Right atrium auricular region (tissue), 2 donors: ENCODE data around the gene S100A10. TPM values are rescaled to one million over a fixed set of nuclear protein-coding genes. Genes with fewer than 3 reads are reported as not detected.

Source experiments
- DNase-seq: peaks from one replicate; pipeline ENCODE4 v3.0.0-alpha.2; 2019; ENCODE audit warnings: low spot score
- H3K27ac ChIP-seq, 2 donors: fragments of 200-600 bp; sonication (generic); 1 replicate in 1 of 2; 2 replicates in 1 of 2; pipeline ENCODE4 v1.5.1; 2016 to 2019
- H3K27me3 ChIP-seq, 2 donors: fragments of 200-600 bp; sonication (generic); one replicate each; pipeline versions ENCODE4 v1.5.1 to v1.6.0; 2017 to 2019
- H3K36me3 ChIP-seq: fragments of 200-600 bp; sonication (generic); one replicate; pipeline ENCODE4 v1.5.1; 2016
- H3K4me1 ChIP-seq, 2 donors: fragments of 200-600 bp; sonication (generic); one replicate each; pipeline versions ENCODE4 v1.5.1 to v1.6.0; 2017 to 2019
- H3K4me3 ChIP-seq, 2 donors: fragments of 200-600 bp; sonication (generic); 1 replicate in 1 of 2; 2 replicates in 1 of 2; pipeline ENCODE4 v1.5.1; 2017 to 2019; ENCODE audit warnings: mild to moderate bottlenecking in 1 of 2, moderate library complexity in 1 of 2
- H3K9me3 ChIP-seq, 2 donors: fragments of 200-600 bp; sonication (generic); one replicate each; pipeline ENCODE4 v1.5.1; 2019
- total RNA-seq, 2 donors: library from RNA; depleted of rRNA; stranded (reverse); fragments of >200 nt; gene quantifications; one replicate each; pipeline ENCODE4 v1.1.0, GENCODE V29; 2016
- TF ChIP-seq, protein P1 (sequence below), 2 donors: fragments of 200-600 bp; sonication (generic); IDR thresholded peaks; one replicate each; pipeline ENCODE4 v1.5.1; 2019; ENCODE audit warnings: antibody characterized with exemption in 2 of 2

S100A10 gene
- total RNA-seq, 2 donors from 2014 or later: 75.2 to 116 TPM

DNA sequence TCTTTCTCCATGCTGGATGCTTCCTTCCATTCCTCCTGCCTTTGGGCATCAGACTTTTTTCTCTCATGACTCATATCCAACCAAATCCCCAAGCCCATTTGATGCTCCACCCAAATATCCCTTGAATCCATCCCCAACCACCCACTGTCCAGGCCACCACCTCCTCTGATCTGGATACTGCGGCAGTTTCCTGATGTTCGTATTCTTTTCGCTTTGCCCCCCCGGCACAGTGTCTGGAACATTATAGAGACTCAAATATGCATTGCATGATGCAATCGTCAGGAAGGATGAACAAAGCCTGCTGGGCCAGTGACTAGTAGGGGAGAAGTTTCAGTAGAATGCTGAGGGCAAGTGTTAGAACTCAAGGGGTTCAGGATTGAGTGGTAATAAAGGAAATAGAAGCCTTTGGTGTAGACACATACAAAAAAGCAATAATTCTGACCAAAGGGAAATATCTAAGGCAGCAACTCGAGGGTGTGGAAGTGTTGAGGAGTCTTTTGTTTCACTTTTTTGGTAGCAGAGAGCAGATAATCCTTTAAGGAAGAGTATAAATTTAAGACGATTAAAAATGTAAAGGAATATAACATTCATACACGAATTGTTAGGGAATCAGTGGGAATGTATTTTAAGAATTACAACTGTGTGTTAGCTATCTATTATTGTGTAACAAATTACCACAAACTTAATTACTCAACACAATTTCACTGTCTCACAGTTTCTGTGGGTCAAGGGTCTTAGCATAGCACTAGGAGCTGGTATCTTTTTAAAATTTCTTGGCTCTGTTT is 35.7 kb upstream of the S100A10 start:
- H3K27ac ChIP-seq: no peak overlapping the region

DNA sequence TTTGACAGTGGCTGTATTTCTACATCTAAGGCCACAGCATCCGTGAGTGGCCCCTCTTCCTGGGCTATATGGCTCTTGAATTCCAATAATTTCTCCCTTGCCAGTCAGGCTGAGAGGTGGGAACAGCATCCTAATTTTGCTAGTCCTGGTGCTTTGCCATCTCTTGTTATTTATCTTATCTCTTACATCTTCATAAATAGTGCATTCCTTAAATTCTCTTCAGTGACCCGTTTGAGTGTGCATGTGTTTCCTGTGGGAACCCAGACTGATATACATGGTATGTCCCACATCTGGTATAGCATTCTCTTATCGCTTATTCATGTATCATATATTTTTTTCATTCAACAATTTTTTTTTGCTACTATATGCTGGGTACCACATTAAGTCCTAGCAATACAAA is 33.2 kb upstream of the S100A10 start:
- no peaks in the 10 kb centered on the region for H3K9me3 ChIP-seq
- TF ChIP-seq, protein P1, sequence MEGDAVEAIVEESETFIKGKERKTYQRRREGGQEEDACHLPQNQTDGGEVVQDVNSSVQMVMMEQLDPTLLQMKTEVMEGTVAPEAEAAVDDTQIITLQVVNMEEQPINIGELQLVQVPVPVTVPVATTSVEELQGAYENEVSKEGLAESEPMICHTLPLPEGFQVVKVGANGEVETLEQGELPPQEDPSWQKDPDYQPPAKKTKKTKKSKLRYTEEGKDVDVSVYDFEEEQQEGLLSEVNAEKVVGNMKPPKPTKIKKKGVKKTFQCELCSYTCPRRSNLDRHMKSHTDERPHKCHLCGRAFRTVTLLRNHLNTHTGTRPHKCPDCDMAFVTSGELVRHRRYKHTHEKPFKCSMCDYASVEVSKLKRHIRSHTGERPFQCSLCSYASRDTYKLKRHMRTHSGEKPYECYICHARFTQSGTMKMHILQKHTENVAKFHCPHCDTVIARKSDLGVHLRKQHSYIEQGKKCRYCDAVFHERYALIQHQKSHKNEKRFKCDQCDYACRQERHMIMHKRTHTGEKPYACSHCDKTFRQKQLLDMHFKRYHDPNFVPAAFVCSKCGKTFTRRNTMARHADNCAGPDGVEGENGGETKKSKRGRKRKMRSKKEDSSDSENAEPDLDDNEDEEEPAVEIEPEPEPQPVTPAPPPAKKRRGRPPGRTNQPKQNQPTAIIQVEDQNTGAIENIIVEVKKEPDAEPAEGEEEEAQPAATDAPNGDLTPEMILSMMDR (IDR thresholded peaks at IDR 0.05): no peak
- no peak overlapping the region for H3K4me3 ChIP-seq
- no peaks in the 10 kb centered on the region for H3K4me1 ChIP-seq
- H3K27me3 ChIP-seq: no peaks in the 10 kb centered on the region
- H3K27ac ChIP-seq: no peak overlapping the region
- DNase-seq: no peak
- H3K36me3 ChIP-seq: peaks cover 7% of the 10 kb centered on the region

More for the DNA sequence above, 35.7 kb upstream of the S100A10 start:
- peaks cover 26% of the 10 kb centered on the region for H3K36me3 ChIP-seq
- H3K9me3 ChIP-seq: no peaks in the 10 kb centered on the region
- H3K4me3 ChIP-seq: no peak overlapping the region
- TF ChIP-seq, protein P1 (IDR thresholded peaks at IDR 0.05): no peak
- H3K27me3 ChIP-seq: no peaks in the 10 kb centered on the region
- no peak for DNase-seq
- peaks cover 0 to 10% of the 10 kb centered on the region in 2 donors for H3K4me1 ChIP-seq

DNA sequence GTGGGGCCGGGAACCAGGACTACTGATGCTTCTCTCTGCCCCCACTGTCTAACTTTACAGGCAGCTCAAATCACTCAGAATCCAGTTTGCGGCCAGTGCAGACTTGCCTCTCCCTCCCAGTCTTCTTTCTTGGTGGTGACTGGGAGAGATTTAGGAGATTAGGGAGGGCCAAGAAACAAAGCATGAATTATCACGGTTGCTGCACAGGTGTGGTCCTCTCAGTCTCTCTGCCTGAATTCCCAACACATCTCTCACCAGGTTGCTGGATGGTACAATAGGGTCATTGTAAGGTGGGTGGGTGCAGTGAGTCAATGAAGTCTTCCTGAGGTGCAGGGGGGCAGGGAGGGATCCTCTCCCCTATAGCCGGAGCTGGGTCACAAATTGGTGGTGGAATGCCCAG is 30.6 kb upstream of the S100A10 start:
- no peak overlapping the region for H3K4me3 ChIP-seq
- no peaks in the 10 kb centered on the region for H3K4me1 ChIP-seq
- no peaks in the 10 kb centered on the region for H3K36me3 ChIP-seq
- TF ChIP-seq, protein P1 (IDR thresholded peaks at IDR 0.05): no peak
- H3K27ac ChIP-seq: no peak overlapping the region
- H3K9me3 ChIP-seq: no peaks in the 10 kb centered on the region
- H3K27me3 ChIP-seq: no peaks in the 10 kb centered on the region
- no peak for DNase-seq

DNA sequence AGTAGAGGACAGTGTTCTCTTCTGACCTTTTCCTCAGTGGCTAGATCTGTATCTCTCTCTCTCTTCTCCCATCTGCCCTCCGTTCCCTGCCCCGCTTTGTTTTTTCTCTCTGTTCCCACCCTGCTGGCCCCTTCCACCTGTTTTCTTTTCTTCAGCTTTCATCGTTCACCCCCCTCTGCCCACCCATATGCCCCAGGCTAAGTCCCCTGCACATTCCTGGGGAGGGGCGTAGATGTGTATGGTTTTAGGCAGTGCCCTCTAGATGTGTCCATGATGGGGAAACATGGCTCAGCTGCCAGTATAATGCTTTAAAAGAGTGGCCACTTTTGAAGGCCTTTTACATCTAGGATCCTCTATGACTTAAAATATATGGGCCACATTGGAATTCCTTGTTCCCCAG is 29.6 kb upstream of the S100A10 start:
- no peaks in the 10 kb centered on the region for H3K36me3 ChIP-seq

DNA sequence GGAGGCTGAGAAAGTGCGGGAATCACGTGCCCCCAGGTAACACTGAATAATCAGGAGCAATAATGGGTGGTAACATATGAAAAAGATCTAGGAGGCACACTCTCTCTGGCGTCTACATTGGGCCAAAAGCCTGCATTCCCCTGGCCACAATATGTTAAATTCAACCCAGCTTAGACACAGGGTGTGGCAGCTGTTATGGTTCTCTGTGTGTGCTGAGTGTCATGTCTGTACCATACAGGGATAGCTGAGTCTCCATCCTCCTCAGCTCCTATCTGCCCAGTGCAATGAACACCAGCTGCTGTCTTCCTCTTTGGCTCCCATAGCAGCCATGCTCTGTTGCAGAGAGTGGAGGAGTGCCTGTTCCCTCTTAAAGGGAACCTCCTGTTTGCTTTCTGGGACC is 28.8 kb upstream of the S100A10 start:
- Histone ChIP-seq H3K27me3 (no peaks in the 10 kb centered on the region), H3K4me3 (no peak overlapping the region), H3K4me1 (no peaks in the 10 kb centered on the region), H3K27ac (no peak overlapping the region), H3K9me3 (no peaks in the 10 kb centered on the region), H3K36me3 (no peaks in the 10 kb centered on the region)
- TF ChIP-seq, protein P1 (IDR thresholded peaks at IDR 0.05): no peak
- DNase-seq: no peak

More for the DNA sequence above, 29.6 kb upstream of the S100A10 start:
- Histone ChIP-seq H3K27me3 (no peaks in the 10 kb centered on the region), H3K4me3 (no peak overlapping the region), H3K27ac (no peak overlapping the region), H3K4me1 (no peaks in the 10 kb centered on the region), H3K9me3 (no peaks in the 10 kb centered on the region)
- TF ChIP-seq, protein P1 (IDR thresholded peaks at IDR 0.05): no peak
- no peak for DNase-seq

DNA sequence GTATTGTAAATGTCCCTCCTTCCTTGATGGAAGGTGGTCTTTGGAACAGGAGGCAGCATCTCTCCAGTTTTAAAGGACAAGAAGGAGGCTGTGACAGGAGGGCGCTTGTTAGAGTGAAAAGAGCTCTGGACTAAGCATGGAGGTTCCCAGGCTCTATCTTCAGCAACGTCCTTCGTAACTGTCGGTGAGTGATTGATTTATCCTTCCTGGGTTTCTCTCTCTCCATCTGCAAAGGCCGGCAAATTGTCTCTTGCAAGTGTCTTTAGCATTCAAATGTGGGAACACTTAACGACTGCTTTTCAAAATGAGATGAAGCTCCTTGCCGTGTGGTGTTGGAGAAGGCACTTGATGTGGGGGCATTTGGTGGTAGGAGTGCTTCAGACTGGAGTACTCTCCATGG is 27.9 kb upstream of the S100A10 start:
- Histone ChIP-seq H3K27ac (no peak overlapping the region), H3K36me3 (no peaks in the 10 kb centered on the region), H3K4me3 (no peak overlapping the region), H3K27me3 (no peaks in the 10 kb centered on the region), H3K4me1 (no peaks in the 10 kb centered on the region), H3K9me3 (no peaks in the 10 kb centered on the region)
- TF ChIP-seq, protein P1 (IDR thresholded peaks at IDR 0.05): no peak
- no peak for DNase-seq
